CD14-positive monocyte (primary cell): Measurements from ENCODE around the gene ADAMTS17. TPM values are rescaled to one million over a fixed set of nuclear protein-coding genes. Genes with fewer than 3 reads are reported as not detected.

Experiments
- DNase-seq, 3 donors: peaks; one replicate each; pipeline ENCODE4 v3.0.0-alpha.2; 2011 to 2022
- H2AFZ ChIP-seq: 2 replicates; pipeline ENCODE4 v1.6.0; 2012; ENCODE audit warnings: mild to moderate bottlenecking, low read depth, low read length, inconsistent platforms; ENCODE audit not compliant: insufficient read depth, poor library complexity, severe bottlenecking
- H3K27ac ChIP-seq, 2 donors: 1 replicate in 1 of 2; 2 replicates in 1 of 2; pipeline ENCODE4 v1.5.1; 2012 to 2013; ENCODE audit warnings: low read length in 2 of 2, control low read depth in 1 of 2, inconsistent platforms in 1 of 2, low read depth in 1 of 2, mild to moderate bottlenecking in 1 of 2
- H3K27me3 ChIP-seq, 2 donors: one replicate each; pipeline versions ENCODE4 v1.6.0 to v1.6.1; 2011 to 2013; ENCODE audit warnings: low read length in 2 of 2; ENCODE audit not compliant: control insufficient read depth in 2 of 2, insufficient read depth in 2 of 2
- H3K36me3 ChIP-seq, 2 donors: replicated peaks in 1 of 2; 1 replicate in 1 of 2; 2 replicates in 1 of 2; pipeline versions ENCODE4 v1.5.1 to v1.6.1; 2012 to 2013; ENCODE audit warnings: low read length in 2 of 2, control low read depth in 1 of 2, inconsistent platforms in 1 of 2, mild to moderate bottlenecking in 1 of 2; ENCODE audit not compliant: insufficient read depth in 2 of 2, control insufficient read depth in 1 of 2
- H3K4me1 ChIP-seq, 2 donors: 1 replicate in 1 of 2; 2 replicates in 1 of 2; pipeline versions ENCODE4 v1.5.1 to v1.6.1; 2012 to 2013; ENCODE audit warnings: low read length in 2 of 2, control low read depth in 1 of 2, inconsistent platforms in 1 of 2, mild to moderate bottlenecking in 1 of 2, moderate library complexity in 1 of 2; ENCODE audit not compliant: insufficient read depth in 2 of 2, control insufficient read depth in 1 of 2
- H3K4me2 ChIP-seq: replicated peaks from 2 replicates; pipeline ENCODE3; 2012; ENCODE audit warnings: low read length, moderate library complexity, mild to moderate bottlenecking; ENCODE audit not compliant: poor library complexity, severe bottlenecking; ENCODE audit errors: extremely low read depth
- H3K4me3 ChIP-seq, 3 experiments: fragments of 200-600 bp in 1 of 3; sonication (generic) in 1 of 3; replicated peaks in 1 of 3; 1 replicate in 2 of 3; 2 replicates in 1 of 3; pipeline ENCODE4 v1.5.1; 2011 to 2013; ENCODE audit warnings: low read length in 3 of 3, mild to moderate bottlenecking in 3 of 3, control low read depth in 2 of 3, low read depth in 2 of 3, inconsistent platforms in 1 of 3, moderate library complexity in 1 of 3
- H3K79me2 ChIP-seq: 2 replicates; pipeline ENCODE4 v1.6.0; 2012; ENCODE audit warnings: mild to moderate bottlenecking, control low read depth, inconsistent platforms, low read length, moderate library complexity; ENCODE audit not compliant: insufficient read depth
- H3K9ac ChIP-seq: 2 replicates; pipeline ENCODE4 v1.6.0; 2017; ENCODE audit warnings: low read length, mild to moderate bottlenecking; ENCODE audit not compliant: insufficient read depth, poor library complexity, severe bottlenecking
- H3K9me3 ChIP-seq, 2 donors: replicated peaks in 1 of 2; 1 replicate in 1 of 2; 2 replicates in 1 of 2; pipeline versions ENCODE4 v1.5.1 to v1.6.1; 2012 to 2013; ENCODE audit warnings: low read length in 2 of 2, control low read depth in 1 of 2; ENCODE audit not compliant: control insufficient read depth in 1 of 2, insufficient read depth in 1 of 2
- H4K20me1 ChIP-seq: 2 replicates; pipeline ENCODE4 v1.6.0; 2012; ENCODE audit warnings: mild to moderate bottlenecking, low read length, control low read depth, moderate library complexity; ENCODE audit not compliant: insufficient read depth
- H3K27ac Mint-ChIP-seq, 7 donors: one replicate each; pipeline ENCODE4 v1.8.0; 2020; ENCODE audit warnings: mild to moderate bottlenecking in 7 of 7, mixed read lengths in 7 of 7, moderate library complexity in 6 of 7, inconsistent platforms in 2 of 7
- H3K27me3 Mint-ChIP-seq, 3 donors: one replicate each; pipeline ENCODE4 v1.8.0; 2021 to 2022; ENCODE audit warnings: low read depth in 3 of 3, mild to moderate bottlenecking in 3 of 3, mixed read lengths in 3 of 3, moderate library complexity in 3 of 3, inconsistent platforms in 1 of 3
- H3K36me3 Mint-ChIP-seq, 2 donors: one replicate each; pipeline ENCODE4 v1.8.0; 2020; ENCODE audit warnings: mixed read lengths in 2 of 2, inconsistent platforms in 1 of 2, mild to moderate bottlenecking in 1 of 2
- H3K4me1 Mint-ChIP-seq: one replicate; pipeline ENCODE4 v1.8.0; 2020; ENCODE audit warnings: mild to moderate bottlenecking, mixed read lengths
- H3K4me3 Mint-ChIP-seq, 2 donors: one replicate each; pipeline ENCODE4 v1.8.0; 2020; ENCODE audit warnings: mild to moderate bottlenecking in 2 of 2, mixed read lengths in 2 of 2, moderate library complexity in 1 of 2
- H3K9me3 Mint-ChIP-seq, 7 donors: one replicate each; pipeline ENCODE4 v1.8.0; 2020 to 2022; ENCODE audit warnings: mixed read lengths in 7 of 7, mild to moderate bottlenecking in 6 of 7, moderate library complexity in 6 of 7, inconsistent platforms in 2 of 7
- CTCF ChIP-seq: fragments of 200-600 bp; IDR thresholded peaks from one replicate; pipeline ENCODE4 v1.8.0; 2022; ENCODE audit warnings: antibody characterized with exemption, mild to moderate bottlenecking
- WGBS: methylation state at CpG from one replicate; pipeline ENCODE4 v1.1.5; 2013; ENCODE audit warnings: missing lambda C conversion rate; ENCODE audit not compliant: insufficient coverage; 5-methylcytosine and 5-hydroxymethylcytosine counted together
- intact Hi-C, 2 donors: fragments of 100-400 bp; cut with micrococcal nuclease; formaldehyde crosslinking; loops; one replicate each; pipeline versions ENCODE4 v1.15.0 to v1.15.1; 2023
- polyA plus RNA-seq, 3 donors: library from polyadenylated mRNA; depleted of rRNA in 1 of 3; unstranded in 2 of 3; stranded (reverse) in 1 of 3; fragments of 300-500 nt in 2 of 3; fragments of >200 nt in 1 of 3; fragmentation: Illumina TruSeq in 2 of 3; gene quantifications; 1 replicate in 2 of 3; 2 replicates in 1 of 3; pipeline ENCODE4 v1.2.3, GENCODE V29; 2012 to 2021

The ADAMTS17 gene
- polyA plus RNA-seq, 3 donors, result 0.03 to 0.25 TPM; not detected in 1

- Histone ChIP-seq H3K4me3 (no peak overlapping the region), H3K27me3 (peaks cover 2 to 17% of the 10 kb centered on the region in 2 donors), H2AFZ (no peak overlapping the region), H3K79me2 (no peaks in the 10 kb centered on the region), H3K4me2 (no peak overlapping the region), H3K4me1 (peaks cover 7 to 9% of the 10 kb centered on the region in 2 donors), H3K36me3 (no peaks in the 10 kb centered on the region), H3K9me3 (no peaks in the 10 kb centered on the region), H3K9ac (no peak overlapping the region), H4K20me1 (no peaks in the 10 kb centered on the region), H3K27ac (no peak overlapping the region)
- Mint-ChIP-seq H3K27ac (no peak overlapping the region), H3K4me3 (no peak overlapping the region), H3K27me3 (peaks cover 18 to 43% (median 29%) of the 10 kb centered on the region in 3 donors), H3K4me1 (peaks cover 5% of the 10 kb centered on the region), H3K36me3 (no peaks in the 10 kb centered on the region), H3K9me3 (peaks cover 0 to 12% (median 0%) of the 10 kb centered on the region in 7 donors)
- intact Hi-C loops, result loop anchor here (5.0 kb wide), 1 partner anchor 404 kb away; no protein-coding TSS in a partner anchor
- WGBS, result 97% methylated on average over 6 of the region's 13 CpGs
- DNase-seq, result no peak
- TF ChIP-seq CTCF, result no peak
Measured at GRCh38 chr15:99932676-99933402, 408.9 kb downstream of the ADAMTS17 start.

- no peak for TF ChIP-seq CTCF
- H2AFZ ChIP-seq, result no peak overlapping the region
- Mint-ChIP-seq H3K4me3 (peak overlapping the region in 1 of 2 donors; percentile 47), H3K27me3 (peaks cover 18 to 43% (median 29%) of the 10 kb centered on the region in 3 donors), H3K4me1 (peaks cover 5% of the 10 kb centered on the region), H3K27ac (no peak overlapping the region), H3K36me3 (no peaks in the 10 kb centered on the region), H3K9me3 (peaks cover 0 to 12% (median 0%) of the 10 kb centered on the region in 7 donors)
- intact Hi-C loops, result loop anchor here (5.0 kb wide), 1 partner anchor 405 kb away; no protein-coding TSS in a partner anchor
- H4K20me1 ChIP-seq, result no peaks in the 10 kb centered on the region
- H3K4me3 ChIP-seq, result no peak overlapping the region
- no peaks in the 10 kb centered on the region for H3K36me3 ChIP-seq
- DNase-seq, result no peak
- 92% methylated on average over 8 of the region's 13 CpGs for WGBS
- no peak overlapping the region for H3K9ac ChIP-seq
- no peak overlapping the region for H3K27ac ChIP-seq
- no peaks in the 10 kb centered on the region for H3K9me3 ChIP-seq
- H3K27me3 ChIP-seq, result peaks cover 2 to 17% of the 10 kb centered on the region in 2 donors
- no peak overlapping the region for H3K4me2 ChIP-seq
- H3K79me2 ChIP-seq, result no peaks in the 10 kb centered on the region
- peaks cover 7 to 9% of the 10 kb centered on the region in 2 donors for H3K4me1 ChIP-seq
Measured at GRCh38 chr15:99931703-99932603, 409.8 kb downstream of the ADAMTS17 start.
